GM21367 (cell line): ENCODE results near the gene RPL36AL.

ENCODE experiments used
- ATAC-seq: cut with Tn5 transposase; IDR thresholded peaks from one replicate; pipeline ENCODE4 v1.9.1; 2021; ENCODE audit not compliant: unreplicated experiment

Gene RPL36AL

DNA sequence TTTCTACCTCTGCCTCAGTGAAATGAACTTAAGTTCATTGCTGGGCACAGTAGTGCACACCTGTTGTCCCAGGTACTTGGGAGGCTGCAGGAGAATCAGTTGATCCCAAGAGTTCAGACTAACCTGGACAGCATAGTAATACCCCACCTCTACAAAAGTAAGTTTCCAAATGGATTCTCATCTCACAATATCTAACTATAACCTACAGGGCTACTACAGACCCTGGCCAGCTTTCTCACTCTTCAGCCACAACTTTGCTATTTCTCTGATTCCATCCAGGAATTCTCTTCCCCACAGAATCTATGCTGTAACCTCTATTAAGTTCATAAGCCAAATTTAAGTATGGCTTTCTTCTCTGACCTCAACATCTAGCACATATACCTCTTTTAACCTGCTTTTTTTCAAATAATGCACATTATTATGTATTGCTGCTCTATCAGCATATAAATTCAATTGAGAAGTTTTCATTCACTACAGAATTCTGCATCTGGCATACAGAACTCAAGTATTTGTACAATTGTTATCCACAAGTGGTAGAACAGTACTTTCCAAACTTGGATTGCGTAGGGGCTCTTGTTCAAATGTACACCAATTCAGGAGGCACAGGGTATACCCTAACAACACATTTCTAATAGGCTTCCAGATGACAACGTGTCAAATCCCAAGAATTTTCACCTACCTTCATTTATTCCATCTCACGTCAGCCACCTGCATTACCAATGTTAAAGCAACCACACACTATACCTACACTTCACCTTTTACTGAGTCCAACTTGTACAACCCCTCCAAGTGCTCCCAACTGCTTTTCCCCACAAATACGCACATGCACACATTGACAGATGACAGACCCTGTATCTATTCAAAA is 38.1 kb downstream of the RPL36AL start:
- ATAC-seq: no peak

DNA sequence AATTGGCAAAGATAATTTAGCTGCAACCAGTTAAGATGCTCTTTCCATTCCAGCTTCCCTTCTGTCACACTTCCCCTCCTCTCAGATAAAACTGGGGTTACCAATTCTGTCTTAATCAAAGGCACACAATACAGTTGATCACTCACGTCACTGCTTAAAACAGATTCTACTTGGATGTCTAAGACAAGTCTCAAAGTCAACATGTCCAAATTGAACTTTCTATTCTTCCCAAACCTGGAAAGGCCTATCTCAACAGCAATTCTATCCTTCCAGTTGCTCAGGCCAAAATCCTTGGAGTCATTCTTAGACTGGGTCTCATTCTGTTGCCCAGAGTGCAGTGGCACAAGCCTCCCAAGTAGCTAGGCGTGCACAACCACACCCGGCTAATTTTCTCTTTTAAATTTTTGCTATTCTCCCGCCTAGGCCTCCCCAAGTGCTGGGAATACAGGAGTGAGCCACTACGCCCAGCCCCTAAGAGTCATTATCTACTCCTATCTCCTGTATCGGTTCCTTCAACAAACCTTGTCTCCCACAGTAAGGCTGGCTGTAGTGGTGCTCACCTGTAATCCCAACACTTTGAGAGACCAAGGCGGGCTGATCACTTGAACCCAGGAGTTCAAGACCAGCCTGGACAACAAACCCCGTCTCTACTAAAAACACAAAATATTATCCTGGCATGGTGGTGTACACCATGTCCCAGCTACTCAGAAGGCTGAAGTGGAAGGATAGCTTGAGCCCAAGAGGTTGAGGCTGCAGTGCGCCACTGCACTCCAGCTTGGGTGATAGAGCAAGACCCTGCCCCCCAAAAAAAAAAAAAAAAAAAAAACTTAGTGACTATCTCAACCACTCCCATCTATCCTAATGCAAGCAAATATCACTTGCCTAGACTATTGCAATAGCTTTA is 39.0 kb downstream of the RPL36AL start:
- no peak for ATAC-seq

DNA sequence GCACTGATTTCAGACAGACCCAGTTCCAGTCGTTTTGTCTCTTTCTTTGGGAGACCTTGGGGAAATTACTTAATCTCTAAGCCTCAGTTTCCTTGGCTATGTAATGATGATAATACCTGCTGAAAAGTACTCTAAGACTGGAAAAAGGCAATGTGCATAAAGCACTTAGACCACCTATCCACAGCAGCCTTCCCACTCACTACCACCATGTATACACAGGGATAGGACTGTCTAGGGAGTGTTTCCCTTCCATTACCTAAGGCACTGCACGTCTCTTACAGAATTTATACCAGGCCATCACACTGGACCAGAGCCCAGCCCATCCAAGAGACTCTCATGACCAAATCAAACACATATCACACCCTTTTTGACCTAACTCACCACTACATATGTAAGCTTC is 40.6 kb downstream of the RPL36AL start:
- no peak for ATAC-seq

DNA sequence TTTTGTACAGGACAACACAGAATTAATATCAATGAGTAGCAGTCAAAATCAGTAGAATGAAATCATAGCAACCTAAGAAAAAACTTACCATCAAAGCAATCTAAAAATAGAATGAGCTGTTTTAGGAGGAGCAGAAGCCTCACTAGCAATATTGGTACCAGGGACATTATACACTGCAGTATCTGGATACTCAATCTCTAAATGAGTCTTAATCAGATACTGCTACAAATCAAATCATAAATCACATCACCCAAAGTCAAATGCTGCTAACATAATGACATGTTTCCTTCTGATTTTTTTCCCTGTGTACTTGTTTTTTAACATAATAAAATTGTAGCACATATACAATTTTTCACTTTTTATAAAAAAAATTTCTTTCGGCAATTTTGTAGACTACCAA is 42.3 kb downstream of the RPL36AL start:
- no peak for ATAC-seq

DNA sequence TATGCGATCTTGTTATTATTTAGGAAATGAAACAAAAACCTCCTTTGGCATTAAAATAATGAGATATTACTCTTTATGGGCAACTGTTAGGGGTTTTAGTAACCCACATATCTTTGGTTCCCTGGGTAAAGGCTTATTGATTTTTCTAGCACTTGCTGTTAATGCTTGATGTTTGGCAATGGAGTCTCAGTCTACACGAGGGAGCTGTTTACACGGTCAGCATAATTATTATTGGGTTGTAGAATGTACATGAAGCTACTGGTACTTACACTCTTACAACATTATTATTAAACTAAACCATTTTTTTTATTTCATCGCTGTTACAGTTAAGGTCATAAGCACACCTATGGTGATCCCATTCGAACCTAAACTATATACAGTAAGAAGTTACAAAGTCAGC is 46.4 kb downstream of the RPL36AL start:
- no peak for ATAC-seq

DNA sequence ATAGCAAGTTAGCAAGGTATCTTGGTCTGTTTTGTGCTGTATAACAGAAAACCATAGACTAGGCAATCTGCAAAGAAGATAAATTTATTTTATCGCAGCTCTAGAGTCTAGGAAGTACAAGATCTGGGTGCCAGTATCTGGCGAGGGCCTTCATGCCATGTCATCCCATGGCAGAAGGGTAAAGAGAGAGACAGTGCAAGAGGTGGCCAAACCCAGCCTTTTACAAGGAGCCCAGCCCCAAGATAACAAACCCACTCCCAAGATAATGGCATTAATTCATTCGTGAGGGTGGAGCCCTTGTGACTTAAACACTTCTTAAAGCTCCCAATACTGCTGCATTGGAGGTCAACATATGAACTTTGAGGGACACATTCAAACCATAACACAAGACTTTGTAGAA is 51.1 kb downstream of the RPL36AL start:
- ATAC-seq: no peak
